Liver (tissue), 3 donors: ENCODE data around the gene PLEKHN1.

ENCODE experiments used
- NR2F2 ChIP-seq: IDR thresholded peaks from 2 replicates; pipeline ENCODE4 v1.6.1; 2016; ENCODE audit warnings: antibody characterized with exemption
- RAD21 ChIP-seq, 2 donors: IDR thresholded peaks; 2 replicates each; pipeline ENCODE4 v1.6.1; 2016; ENCODE audit warnings: antibody characterized with exemption in 2 of 2, mild to moderate bottlenecking in 2 of 2
- TAF1 ChIP-seq: conservative IDR thresholded peaks from 2 replicates; pipeline ENCODE4 v1.6.1; 2016; ENCODE audit warnings: antibody characterized with exemption, mild to moderate bottlenecking
- TF ChIP-seq, protein P1 (sequence below): fragments of 150-350 bp; IDR thresholded peaks from 2 replicates; pipeline ENCODE4 v1.5.1; 2017; ENCODE audit warnings: improper control_type of control experiment, low read depth, low read length; ENCODE audit not compliant: missing input control
- TF ChIP-seq, protein P2 (sequence below): IDR thresholded peaks from 2 replicates; pipeline ENCODE4 v1.6.1; 2016; ENCODE audit warnings: antibody characterized with exemption, mild to moderate bottlenecking
- TF ChIP-seq, protein P3 (sequence below): IDR thresholded peaks from 2 replicates; pipeline ENCODE4 v1.6.1; 2016; ENCODE audit warnings: antibody characterized with exemption
- TF ChIP-seq, protein P4 (sequence below): IDR thresholded peaks from 2 replicates; pipeline ENCODE4 v1.6.1; 2016; ENCODE audit warnings: antibody characterized with exemption
- donor health status: healthy.
- donor health status: healthy.

DNA sequence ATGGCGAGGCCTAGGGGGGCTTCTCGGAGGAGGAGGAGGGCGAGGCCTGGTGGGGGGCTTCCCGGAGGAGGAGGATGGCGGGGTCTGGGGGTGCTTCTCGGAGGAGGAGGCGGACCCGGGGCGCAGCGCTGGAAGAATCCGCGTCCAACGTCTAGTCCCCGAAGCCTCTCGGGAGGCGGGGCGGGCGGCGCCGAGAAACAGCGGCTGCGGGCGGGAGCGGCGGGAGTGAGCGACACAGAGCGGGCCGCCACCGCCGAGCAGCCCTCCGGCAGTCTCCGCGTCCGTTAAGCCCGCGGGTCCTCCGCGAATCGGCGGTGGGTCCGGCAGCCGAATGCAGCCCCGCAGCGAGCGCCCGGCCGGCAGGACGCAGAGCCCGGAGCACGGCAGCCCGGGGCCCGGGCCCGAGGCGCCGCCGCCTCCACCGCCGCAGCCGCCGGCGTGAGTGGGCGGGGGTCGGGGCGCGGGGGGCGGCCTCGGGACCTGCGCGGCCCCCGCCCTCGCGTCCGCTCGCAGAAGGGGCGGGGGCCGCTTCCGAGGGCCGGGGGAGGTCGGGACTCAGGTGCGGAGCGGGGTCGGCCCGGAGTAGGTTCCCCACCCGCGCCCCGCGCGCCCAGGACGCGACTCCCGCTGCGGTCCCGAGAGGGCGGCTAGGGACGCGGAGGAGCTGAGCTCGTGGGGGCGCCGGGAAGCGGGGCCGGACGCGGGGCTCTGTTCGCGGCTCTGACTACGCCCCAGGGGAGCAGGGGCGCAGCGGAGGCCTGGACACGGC is 5.7 kb upstream of the PLEKHN1 start, which contains the start of gene KLHL17:
- TF ChIP-seq, protein P1, sequence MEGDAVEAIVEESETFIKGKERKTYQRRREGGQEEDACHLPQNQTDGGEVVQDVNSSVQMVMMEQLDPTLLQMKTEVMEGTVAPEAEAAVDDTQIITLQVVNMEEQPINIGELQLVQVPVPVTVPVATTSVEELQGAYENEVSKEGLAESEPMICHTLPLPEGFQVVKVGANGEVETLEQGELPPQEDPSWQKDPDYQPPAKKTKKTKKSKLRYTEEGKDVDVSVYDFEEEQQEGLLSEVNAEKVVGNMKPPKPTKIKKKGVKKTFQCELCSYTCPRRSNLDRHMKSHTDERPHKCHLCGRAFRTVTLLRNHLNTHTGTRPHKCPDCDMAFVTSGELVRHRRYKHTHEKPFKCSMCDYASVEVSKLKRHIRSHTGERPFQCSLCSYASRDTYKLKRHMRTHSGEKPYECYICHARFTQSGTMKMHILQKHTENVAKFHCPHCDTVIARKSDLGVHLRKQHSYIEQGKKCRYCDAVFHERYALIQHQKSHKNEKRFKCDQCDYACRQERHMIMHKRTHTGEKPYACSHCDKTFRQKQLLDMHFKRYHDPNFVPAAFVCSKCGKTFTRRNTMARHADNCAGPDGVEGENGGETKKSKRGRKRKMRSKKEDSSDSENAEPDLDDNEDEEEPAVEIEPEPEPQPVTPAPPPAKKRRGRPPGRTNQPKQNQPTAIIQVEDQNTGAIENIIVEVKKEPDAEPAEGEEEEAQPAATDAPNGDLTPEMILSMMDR, result no peak
- TF ChIP-seq, protein P2, sequence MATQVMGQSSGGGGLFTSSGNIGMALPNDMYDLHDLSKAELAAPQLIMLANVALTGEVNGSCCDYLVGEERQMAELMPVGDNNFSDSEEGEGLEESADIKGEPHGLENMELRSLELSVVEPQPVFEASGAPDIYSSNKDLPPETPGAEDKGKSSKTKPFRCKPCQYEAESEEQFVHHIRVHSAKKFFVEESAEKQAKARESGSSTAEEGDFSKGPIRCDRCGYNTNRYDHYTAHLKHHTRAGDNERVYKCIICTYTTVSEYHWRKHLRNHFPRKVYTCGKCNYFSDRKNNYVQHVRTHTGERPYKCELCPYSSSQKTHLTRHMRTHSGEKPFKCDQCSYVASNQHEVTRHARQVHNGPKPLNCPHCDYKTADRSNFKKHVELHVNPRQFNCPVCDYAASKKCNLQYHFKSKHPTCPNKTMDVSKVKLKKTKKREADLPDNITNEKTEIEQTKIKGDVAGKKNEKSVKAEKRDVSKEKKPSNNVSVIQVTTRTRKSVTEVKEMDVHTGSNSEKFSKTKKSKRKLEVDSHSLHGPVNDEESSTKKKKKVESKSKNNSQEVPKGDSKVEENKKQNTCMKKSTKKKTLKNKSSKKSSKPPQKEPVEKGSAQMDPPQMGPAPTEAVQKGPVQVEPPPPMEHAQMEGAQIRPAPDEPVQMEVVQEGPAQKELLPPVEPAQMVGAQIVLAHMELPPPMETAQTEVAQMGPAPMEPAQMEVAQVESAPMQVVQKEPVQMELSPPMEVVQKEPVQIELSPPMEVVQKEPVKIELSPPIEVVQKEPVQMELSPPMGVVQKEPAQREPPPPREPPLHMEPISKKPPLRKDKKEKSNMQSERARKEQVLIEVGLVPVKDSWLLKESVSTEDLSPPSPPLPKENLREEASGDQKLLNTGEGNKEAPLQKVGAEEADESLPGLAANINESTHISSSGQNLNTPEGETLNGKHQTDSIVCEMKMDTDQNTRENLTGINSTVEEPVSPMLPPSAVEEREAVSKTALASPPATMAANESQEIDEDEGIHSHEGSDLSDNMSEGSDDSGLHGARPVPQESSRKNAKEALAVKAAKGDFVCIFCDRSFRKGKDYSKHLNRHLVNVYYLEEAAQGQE, result no peak
- TF ChIP-seq, protein P3, sequence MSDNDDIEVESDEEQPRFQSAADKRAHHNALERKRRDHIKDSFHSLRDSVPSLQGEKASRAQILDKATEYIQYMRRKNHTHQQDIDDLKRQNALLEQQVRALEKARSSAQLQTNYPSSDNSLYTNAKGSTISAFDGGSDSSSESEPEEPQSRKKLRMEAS, result no peak
- TF ChIP-seq, protein P4, sequence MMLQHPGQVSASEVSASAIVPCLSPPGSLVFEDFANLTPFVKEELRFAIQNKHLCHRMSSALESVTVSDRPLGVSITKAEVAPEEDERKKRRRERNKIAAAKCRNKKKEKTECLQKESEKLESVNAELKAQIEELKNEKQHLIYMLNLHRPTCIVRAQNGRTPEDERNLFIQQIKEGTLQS, result no peak
- TF ChIP-seq NR2F2 (no peak), RAD21 (IDR thresholded peaks at IDR 0.05) (no peak), TAF1 (no peak)
